Right lobe of liver (tissue), 4 donors: ENCODE data around the gene KIF20B.

Experiments
- POLR2A ChIP-seq: fragments of 450-650 bp; IDR thresholded peaks from one replicate; pipeline ENCODE4 v1.6.1; 2017; ENCODE audit warnings: antibody characterized with exemption, mild to moderate bottlenecking
- TF ChIP-seq, protein P1 (sequence below), 4 donors: fragments of 200-600 bp in 3 of 4; fragments of 450-650 bp in 1 of 4; IDR thresholded peaks; one replicate each; pipeline versions ENCODE4 v1.5.1 to v1.8.0; 2016 to 2022; ENCODE audit warnings: antibody characterized with exemption in 4 of 4, mild to moderate bottlenecking in 2 of 4
- donor health status: DM: no; HTN: no; CAD: no.
- donor health status: DM: no; HTN: no; CAD: no.
- donor health status: DM: no; HTN: yes; CAD: no.

DNA sequence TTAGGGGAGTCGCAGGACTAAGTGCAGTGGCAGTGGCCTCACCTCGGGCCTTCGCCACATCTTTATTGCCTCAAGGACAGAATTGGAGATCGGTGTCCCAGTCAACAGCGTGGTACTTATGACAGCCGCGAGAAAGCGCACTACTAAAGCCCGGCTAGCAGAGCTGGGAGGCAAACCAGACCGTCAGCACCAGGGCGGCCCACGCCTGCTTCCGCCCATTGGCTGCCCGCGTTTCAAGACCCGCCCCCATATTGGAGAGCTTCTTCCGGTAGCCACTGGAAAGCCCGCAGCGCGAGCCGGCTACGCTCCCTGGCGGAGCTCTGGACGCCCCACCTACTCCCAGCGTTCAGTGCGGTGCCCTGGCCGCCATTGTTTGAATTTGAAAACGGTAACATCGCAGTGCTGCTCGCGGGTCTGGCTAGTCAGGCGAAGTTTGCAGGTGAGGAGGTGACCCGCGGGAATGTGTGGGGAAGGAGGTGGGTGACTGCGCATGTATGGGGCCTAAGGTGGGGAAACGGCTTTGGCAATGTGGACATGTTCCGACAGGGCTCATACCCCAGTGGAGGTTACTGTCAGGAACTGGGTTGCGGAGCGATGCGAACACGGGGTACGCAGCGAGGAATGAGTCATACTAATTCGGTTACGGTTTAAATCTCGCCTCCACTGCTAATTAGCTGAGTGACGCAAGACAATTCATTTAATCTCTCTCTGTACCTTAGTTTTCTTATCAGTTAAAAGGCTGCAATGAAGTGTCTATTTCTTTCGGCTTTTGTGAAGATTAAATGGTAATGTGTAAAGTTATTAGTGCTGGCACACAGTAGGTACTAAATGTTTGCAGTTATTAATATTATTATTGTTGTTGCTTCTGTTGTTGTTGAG lies at the start of gene KIF20B:
- TF ChIP-seq, protein P1, sequence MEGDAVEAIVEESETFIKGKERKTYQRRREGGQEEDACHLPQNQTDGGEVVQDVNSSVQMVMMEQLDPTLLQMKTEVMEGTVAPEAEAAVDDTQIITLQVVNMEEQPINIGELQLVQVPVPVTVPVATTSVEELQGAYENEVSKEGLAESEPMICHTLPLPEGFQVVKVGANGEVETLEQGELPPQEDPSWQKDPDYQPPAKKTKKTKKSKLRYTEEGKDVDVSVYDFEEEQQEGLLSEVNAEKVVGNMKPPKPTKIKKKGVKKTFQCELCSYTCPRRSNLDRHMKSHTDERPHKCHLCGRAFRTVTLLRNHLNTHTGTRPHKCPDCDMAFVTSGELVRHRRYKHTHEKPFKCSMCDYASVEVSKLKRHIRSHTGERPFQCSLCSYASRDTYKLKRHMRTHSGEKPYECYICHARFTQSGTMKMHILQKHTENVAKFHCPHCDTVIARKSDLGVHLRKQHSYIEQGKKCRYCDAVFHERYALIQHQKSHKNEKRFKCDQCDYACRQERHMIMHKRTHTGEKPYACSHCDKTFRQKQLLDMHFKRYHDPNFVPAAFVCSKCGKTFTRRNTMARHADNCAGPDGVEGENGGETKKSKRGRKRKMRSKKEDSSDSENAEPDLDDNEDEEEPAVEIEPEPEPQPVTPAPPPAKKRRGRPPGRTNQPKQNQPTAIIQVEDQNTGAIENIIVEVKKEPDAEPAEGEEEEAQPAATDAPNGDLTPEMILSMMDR (IDR thresholded peaks at IDR 0.05), result peak; percentile 44 to 61 (median 54)
- peak; percentile 90 for TF ChIP-seq POLR2A
